H1 (cell line): Measurements from ENCODE around the gene MACROD1. TPM values are rescaled to one million over a fixed set of nuclear protein-coding genes. Genes with fewer than 3 reads are reported as not detected.

Experiments used
- CTCF ChIA-PET: fragments of 300-600 bp; sonication (Branson Sonifier 250); formaldehyde crosslinking; loops from one replicate; lab custom pipeline; 2021; ENCODE audit not compliant: partially characterized antibody; lab: Charles Lee
- POLR2A ChIA-PET: fragments of 300-600 bp; sonication (Branson Sonifier 250); formaldehyde crosslinking; loops from one replicate; lab custom pipeline; 2021; ENCODE audit warnings: inconsistent platforms; ENCODE audit not compliant: partially characterized antibody; lab: Charles Lee
- DNase-seq, 2 experiments: peaks; one replicate each; pipeline versions ENCODE4 v3.0.0 to v3.0.0-alpha.2; 2010 to 2022; ENCODE audit warnings: low spot score in 2 of 2, low read depth in 1 of 2, mixed read lengths in 1 of 2
- FAIRE-seq: peaks from 2 replicates; lab custom pipeline; 2011; peaks lifted over from hg19 to GRCh38; lab: Jason Lieb, UNC
- H2AFZ ChIP-seq: 2 replicates; pipeline ENCODE4 v1.8.1; 2012; ENCODE audit warnings: low read length, inconsistent platforms
- H2AK5ac ChIP-seq: 2 replicates; pipeline ENCODE4 v1.6.1; 2013; ENCODE audit warnings: low read depth, low read length
- H2BK120ac ChIP-seq: replicated peaks from 2 replicates; pipeline ENCODE3; 2013; ENCODE audit warnings: low read depth, low read length, inconsistent platforms
- H2BK12ac ChIP-seq: 2 replicates; pipeline ENCODE4 v1.6.1; 2013; ENCODE audit warnings: low read depth, low read length
- H2BK15ac ChIP-seq: 2 replicates; pipeline ENCODE4 v1.6.1; 2013; ENCODE audit warnings: low read length
- H2BK20ac ChIP-seq: 2 replicates; pipeline ENCODE4 v1.6.1; 2013; ENCODE audit warnings: low read length
- H2BK5ac ChIP-seq: 2 replicates; pipeline ENCODE4 v1.6.1; 2013; ENCODE audit warnings: low read depth, low read length
- H3K14ac ChIP-seq: 2 replicates; pipeline ENCODE4 v1.6.1; 2013; ENCODE audit warnings: inconsistent platforms; ENCODE audit not compliant: insufficient read length
- H3K18ac ChIP-seq: 2 replicates; pipeline ENCODE4 v1.6.1; 2013; ENCODE audit warnings: low read length; ENCODE audit errors: extremely low read depth
- H3K23ac ChIP-seq: 2 replicates; pipeline ENCODE4 v1.6.1; 2013; ENCODE audit warnings: inconsistent platforms; ENCODE audit not compliant: insufficient read length
- H3K23me2 ChIP-seq: 2 replicates; pipeline ENCODE4 v1.6.1; 2013; ENCODE audit warnings: low read depth, low read length
- H3K27ac ChIP-seq: 2 replicates; pipeline ENCODE4 v1.6.1; 2011; ENCODE audit warnings: low read depth, low read length, inconsistent platforms
- H3K27me3 ChIP-seq, 4 experiments: replicated peaks in 1 of 4; 1 replicate in 1 of 4; 2 replicates in 3 of 4; pipeline versions ENCODE4 v1.6.1 to v1.8.1; 2011 to 2013; ENCODE audit warnings: low read length in 3 of 4, mild to moderate bottlenecking in 3 of 4, inconsistent platforms in 2 of 4, mixed read lengths in 2 of 4, moderate library complexity in 1 of 4; ENCODE audit not compliant: control insufficient read depth in 3 of 4, insufficient read depth in 3 of 4; ENCODE audit errors: extremely low read depth in 1 of 4
- H3K36me3 ChIP-seq, 4 experiments: 2 replicates each; pipeline versions ENCODE4 v1.6.1 to v1.8.1; 2011 to 2013; ENCODE audit warnings: mild to moderate bottlenecking in 4 of 4, low read length in 3 of 4, moderate library complexity in 2 of 4, control low read depth in 1 of 4, inconsistent platforms in 1 of 4; ENCODE audit not compliant: insufficient read depth in 4 of 4, control insufficient read depth in 2 of 4
- H3K4ac ChIP-seq: replicated peaks from 2 replicates; pipeline ENCODE3; 2013; ENCODE audit warnings: low read length, low read depth, mixed read lengths, inconsistent platforms; ENCODE audit not compliant: insufficient read length
- H3K4me1 ChIP-seq, 4 experiments: replicated peaks in 1 of 4; 1 replicate in 1 of 4; 2 replicates in 3 of 4; pipeline versions ENCODE4 v1.6.1 to v1.8.1; 2011 to 2013; ENCODE audit warnings: low read length in 3 of 4, inconsistent platforms in 2 of 4, mixed read lengths in 1 of 4; ENCODE audit not compliant: insufficient read depth in 4 of 4, control insufficient read depth in 3 of 4
- H3K4me2 ChIP-seq, 2 experiments: 2 replicates each; pipeline versions ENCODE4 v1.6.1 to v1.8.1; 2011 to 2013; ENCODE audit warnings: low read depth in 2 of 2, low read length in 2 of 2, control low read depth in 1 of 2, inconsistent platforms in 1 of 2, mild to moderate bottlenecking in 1 of 2; ENCODE audit not compliant: insufficient read depth in 1 of 2
- H3K4me3 ChIP-seq, 4 experiments: fragments of 200-600, 300-600 bp in 1 of 4; sonication (generic), shearing (Covaris generic), sonication (Bioruptor Twin) in 1 of 4; 2 replicates each; pipeline versions ENCODE4 v1.5.1 to v1.8.1; 2011 to 2016; ENCODE audit warnings: low read length in 4 of 4, low read depth in 3 of 4, control low read depth in 2 of 4, inconsistent platforms in 2 of 4, mild to moderate bottlenecking in 2 of 4, mixed read lengths in 1 of 4, moderate library complexity in 1 of 4; ENCODE audit not compliant: insufficient read depth in 2 of 4; ENCODE audit errors: extremely low read depth in 1 of 4
- H3K56ac ChIP-seq: replicated peaks from 2 replicates; pipeline ENCODE3; 2013; ENCODE audit warnings: low read depth, mild to moderate bottlenecking, mixed read lengths, low read length, inconsistent platforms; ENCODE audit not compliant: insufficient read length
- H3K79me1 ChIP-seq: 2 replicates; pipeline ENCODE4 v1.6.1; 2013; ENCODE audit warnings: low read depth, low read length, control low read depth
- H3K79me2 ChIP-seq, 2 experiments: 2 replicates each; pipeline versions ENCODE4 v1.6.1 to v1.8.1; 2012 to 2013; ENCODE audit warnings: low read length in 2 of 2, mild to moderate bottlenecking in 2 of 2, inconsistent platforms in 1 of 2; ENCODE audit not compliant: insufficient read depth in 2 of 2, control insufficient read depth in 1 of 2
- H3K9ac ChIP-seq, 4 experiments: replicated peaks in 1 of 4; 1 replicate in 1 of 4; 2 replicates in 3 of 4; pipeline versions ENCODE4 v1.6.1 to v1.8.1; 2011 to 2013; ENCODE audit warnings: low read depth in 3 of 4, low read length in 3 of 4, control low read depth in 2 of 4, mild to moderate bottlenecking in 2 of 4, moderate library complexity in 2 of 4, inconsistent platforms in 1 of 4; ENCODE audit errors: extremely low read depth in 1 of 4
- H3K9me3 ChIP-seq, 2 experiments: 2 replicates each; pipeline versions ENCODE4 v1.6.1 to v1.8.1; 2012 to 2013; ENCODE audit warnings: mild to moderate bottlenecking in 2 of 2, moderate library complexity in 2 of 2, control low read depth in 1 of 2, inconsistent platforms in 1 of 2, low read depth in 1 of 2, low read length in 1 of 2, mixed read lengths in 1 of 2; ENCODE audit not compliant: insufficient read depth in 2 of 2
- H4K20me1 ChIP-seq, 2 experiments: replicated peaks in 1 of 2; 2 replicates each; pipeline versions ENCODE3 to v1.8.1; 2011 to 2013; ENCODE audit warnings: inconsistent platforms in 2 of 2, low read length in 2 of 2, mild to moderate bottlenecking in 1 of 2; ENCODE audit not compliant: insufficient read depth in 2 of 2, control insufficient read depth in 1 of 2
- H4K5ac ChIP-seq: 2 replicates; pipeline ENCODE4 v1.6.1; 2013; ENCODE audit warnings: low read length, low read depth, mixed read lengths, inconsistent platforms; ENCODE audit not compliant: insufficient read length
- H4K8ac ChIP-seq: 2 replicates; pipeline ENCODE4 v1.8.0; 2013; ENCODE audit warnings: mild to moderate bottlenecking, moderate library complexity, low read length, inconsistent platforms; ENCODE audit not compliant: insufficient read depth; ENCODE audit errors: extremely low read depth
- H4K91ac ChIP-seq: replicated peaks from 2 replicates; pipeline ENCODE3; 2013; ENCODE audit warnings: low read length, mixed read lengths, inconsistent platforms; ENCODE audit not compliant: insufficient read length
- EP300 ChIP-seq, 2 experiments: IDR thresholded peaks; 1 replicate in 1 of 2; 2 replicates in 1 of 2; pipeline ENCODE4 v1.6.1; 2011 to 2012; ENCODE audit warnings: low read depth in 2 of 2, low read length in 2 of 2, mild to moderate bottlenecking in 2 of 2, borderline replicate concordance in 1 of 2, inconsistent platforms in 1 of 2, moderate library complexity in 1 of 2
- RBBP5 ChIP-seq: IDR thresholded peaks from 2 replicates; pipeline ENCODE4 v1.7.1; 2012; ENCODE audit warnings: low read depth, mild to moderate bottlenecking, inconsistent platforms, low read length, moderate library complexity, borderline replicate concordance
- RNF2 ChIP-seq: fragments of 200-900, 300-1000 bp; sonication (generic); IDR thresholded peaks from 2 replicates; pipeline ENCODE4 v1.7.1; 2016; ENCODE audit warnings: borderline replicate concordance, low read depth, mild to moderate bottlenecking, antibody characterized with exemption, low read length; ENCODE audit not compliant: poor library complexity, severe bottlenecking; ENCODE audit errors: missing control alignments
- SP2 ChIP-seq: IDR thresholded peaks from 2 replicates; pipeline ENCODE4 v1.6.1; 2012; ENCODE audit warnings: mild to moderate bottlenecking, low read length, inconsistent platforms
- WGBS, 2 experiments: shearing (Covaris generic) in 1 of 2; methylation state at CpG; one replicate each; pipeline versions ENCODE4 v1.1.6 to v1.1.7; 2013 to 2015; ENCODE audit warnings: low lambda C conversion rate in 2 of 2, mixed read lengths in 2 of 2, inconsistent platforms in 1 of 2, low coverage in 1 of 2, missing lambda C conversion rate in 1 of 2; ENCODE audit not compliant: insufficient replicate concordance in 2 of 2, insufficient coverage in 1 of 2, insufficient read length in 1 of 2; ENCODE audit errors: extremely low coverage in 1 of 2, missing lambda C conversion rate in 1 of 2; 5-methylcytosine and 5-hydroxymethylcytosine counted together
- polyA plus RNA-seq, 7 experiments: library from polyadenylated mRNA; depleted of rRNA in 3 of 7; stranded (reverse) in 5 of 7; unstranded in 2 of 7; fragments of >200 nt in 5 of 7; fragments of 200-250 nt in 2 of 7; gene quantifications; 1 replicate in 5 of 7; 2 replicates in 1 of 7; 4 replicates in 1 of 7; pipeline versions ENCODE4 v1.2.1 to v1.2.3, GENCODE V29; 2011 to 2013; ENCODE audit warnings: missing spikeins in 2 of 7, mixed read lengths in 2 of 7
- total RNA-seq: library from RNA; stranded (reverse); fragmentation: NEBNext Ultra II Directional; extraction: Animal tissue kit (Norgen Biotek cat#: 25700); gene quantifications from 2 replicates; pipeline ENCODE4 v1.2.1, GENCODE V29; 2021
- TF ChIP-seq, protein P1 (sequence below), 3 experiments: IDR thresholded peaks; 1 replicate in 2 of 3; 2 replicates in 1 of 3; pipeline versions ENCODE4 v1.5.1 to v1.6.1; 2011; ENCODE audit warnings: low read length in 3 of 3, mild to moderate bottlenecking in 3 of 3, inconsistent platforms in 2 of 3, low read depth in 1 of 3, moderate library complexity in 1 of 3; ENCODE audit not compliant: insufficient read depth in 1 of 3; ENCODE audit errors: control extremely low read depth in 1 of 3

The MACROD1 gene
- total and polyA plus RNA-seq, 2 of the 8 experiments (the other 6 are each of a cell fraction or from before 2014, with no cell fraction given): 19.5 to 34.1 TPM

DNA sequence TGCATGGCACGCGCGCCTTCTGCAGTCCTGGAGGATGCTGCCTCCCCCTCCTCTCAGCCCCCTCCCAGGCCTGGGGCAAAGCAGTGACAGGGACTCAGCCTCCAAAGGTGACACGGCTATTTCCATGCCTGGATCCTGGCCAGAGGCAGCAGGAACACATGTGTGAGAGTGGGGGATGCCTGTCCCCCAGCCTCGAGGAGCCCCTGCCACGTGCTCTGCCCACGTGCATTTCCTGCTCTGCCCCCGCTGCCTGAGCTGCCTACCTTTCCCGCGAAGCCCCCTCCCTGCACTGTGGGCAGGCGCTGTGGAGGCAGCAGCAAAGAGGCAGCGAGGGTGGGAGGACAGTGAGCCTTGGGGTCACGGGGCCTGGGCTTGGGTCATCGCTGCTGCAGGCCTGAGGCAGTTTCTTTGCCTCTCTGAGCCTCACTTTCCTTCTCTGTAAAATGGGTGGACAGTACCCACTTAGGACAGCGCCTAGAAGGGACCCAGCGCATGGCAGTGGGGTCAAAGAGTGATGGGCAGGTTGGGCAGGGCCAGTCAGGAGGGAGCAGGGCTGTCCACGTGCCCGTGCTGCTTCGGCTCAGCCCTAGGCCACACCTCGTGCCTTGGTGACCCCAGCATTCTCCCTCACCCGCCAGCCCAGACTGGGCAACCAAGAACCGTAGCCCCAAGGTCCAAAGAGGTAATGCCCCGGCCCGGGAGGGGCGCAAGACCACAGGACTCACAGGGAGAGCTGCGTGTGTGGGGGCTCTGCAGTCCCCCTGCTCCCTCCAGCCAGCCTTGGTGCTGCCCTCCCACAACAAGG, 81.6 kb downstream of the MACROD1 start:
- Histone ChIP-seq H2AFZ (no peak overlapping the region), H4K5ac (no peak overlapping the region), H4K91ac (no peak overlapping the region), H3K4me3 (no peak overlapping the region), H3K14ac (no peak overlapping the region), H3K9me3 (no peaks in the 10 kb centered on the region), H2BK120ac (no peak overlapping the region), H2BK15ac (no peak overlapping the region), H3K23ac (no peak overlapping the region), H3K18ac (no peak overlapping the region), H3K79me2 (no peaks in the 10 kb centered on the region), H3K27me3 (peaks cover 2 to 68% (median 38%) of the 10 kb centered on the region in 4 experiments), H4K20me1 (peaks cover 9 to 24% of the 10 kb centered on the region in 2 experiments), H3K23me2 (no peaks in the 10 kb centered on the region), H2BK12ac (no peak overlapping the region), H3K27ac (no peak overlapping the region), H3K56ac (no peak overlapping the region), H3K79me1 (no peaks in the 10 kb centered on the region), H2BK5ac (no peak overlapping the region), H2BK20ac (no peak overlapping the region), H3K9ac (no peak overlapping the region), H3K4me2 (no peak overlapping the region), H3K36me3 (no peaks in the 10 kb centered on the region), H2AK5ac (no peak overlapping the region), H4K8ac (no peak overlapping the region; the same call in 1 of the 2 replicates), H3K4ac (no peak overlapping the region), H3K4me1 (no peaks in the 10 kb centered on the region; a peak in 2 of 7 replicates)
- DNase-seq: no peak
- ChIA-PET CTCF (interaction anchor here (0.6 to 3.8 kb wide), 7 partner anchors 11 to 238 kb away, joined by 3 to 16 read pairs (median 4); no protein-coding TSS in a partner anchor), POLR2A (no interaction called here)
- WGBS, 2 experiments: 93% methylated on average over 22 of the region's 26 CpGs; no CpG with 5 or more reads in 1 of the 2 experiments
- no peak for FAIRE-seq
- TF ChIP-seq RBBP5: no peak
- TF ChIP-seq, protein P1, sequence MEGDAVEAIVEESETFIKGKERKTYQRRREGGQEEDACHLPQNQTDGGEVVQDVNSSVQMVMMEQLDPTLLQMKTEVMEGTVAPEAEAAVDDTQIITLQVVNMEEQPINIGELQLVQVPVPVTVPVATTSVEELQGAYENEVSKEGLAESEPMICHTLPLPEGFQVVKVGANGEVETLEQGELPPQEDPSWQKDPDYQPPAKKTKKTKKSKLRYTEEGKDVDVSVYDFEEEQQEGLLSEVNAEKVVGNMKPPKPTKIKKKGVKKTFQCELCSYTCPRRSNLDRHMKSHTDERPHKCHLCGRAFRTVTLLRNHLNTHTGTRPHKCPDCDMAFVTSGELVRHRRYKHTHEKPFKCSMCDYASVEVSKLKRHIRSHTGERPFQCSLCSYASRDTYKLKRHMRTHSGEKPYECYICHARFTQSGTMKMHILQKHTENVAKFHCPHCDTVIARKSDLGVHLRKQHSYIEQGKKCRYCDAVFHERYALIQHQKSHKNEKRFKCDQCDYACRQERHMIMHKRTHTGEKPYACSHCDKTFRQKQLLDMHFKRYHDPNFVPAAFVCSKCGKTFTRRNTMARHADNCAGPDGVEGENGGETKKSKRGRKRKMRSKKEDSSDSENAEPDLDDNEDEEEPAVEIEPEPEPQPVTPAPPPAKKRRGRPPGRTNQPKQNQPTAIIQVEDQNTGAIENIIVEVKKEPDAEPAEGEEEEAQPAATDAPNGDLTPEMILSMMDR (IDR thresholded peaks at IDR 0.05; ENCODE audit: control extremely low read depth in 1 of 3, insufficient read depth in 1 of 3, low read depth in 1 of 3, low read length in 3 of 3): no peak
- no peak for TF ChIP-seq RNF2
- no peak for TF ChIP-seq EP300 (IDR thresholded peaks at IDR 0.05; ENCODE audit: borderline replicate concordance in 1 of 2, low read depth in 2 of 2, low read length in 2 of 2)
- no peak for TF ChIP-seq SP2
